Panc1 (cell line): ENCODE data around the gene TFAP2A. TPM values are rescaled to one million over a fixed set of nuclear protein-coding genes. Genes with fewer than 3 reads are reported as not detected.

Source experiments
- ATAC-seq: fragments of 200-7000 bp; cut with Tn5 transposase; 2 replicates; pipeline ENCODE4 v1.9.1; 2020; ENCODE audit warnings: mild to moderate bottlenecking, moderate library complexity
- BruUV-seq: library from RNA; stranded (reverse); fragments of 400-500 nt; replicated peaks from 2 replicates; lab custom pipeline; 2021; lab: Mats Ljungman, UMichigan
- CTCF ChIA-PET: fragments of 300-600 bp; sonication (Branson Sonifier 250); formaldehyde crosslinking; loops from one replicate; lab custom pipeline; 2022; ENCODE audit warnings: antibody characterized with exemption; lab: Charles Lee
- POLR2A ChIA-PET: fragments of 300-600 bp; sonication (Branson Sonifier 250); formaldehyde crosslinking; loops from one replicate; lab custom pipeline; 2022; ENCODE audit warnings: antibody characterized with exemption; lab: Charles Lee
- DNase-seq: peaks from one replicate; pipeline ENCODE4 v3.0.0-alpha.2; 2010; ENCODE audit warnings: low read depth, low spot score
- H3K27ac ChIP-seq: 2 replicates; pipeline ENCODE4 v1.5.1; 2011; ENCODE audit warnings: mild to moderate bottlenecking, low read length, inconsistent platforms
- H3K27me3 ChIP-seq: fragments of 200-500 bp; sonication (Bioruptor generic); 2 replicates; pipeline ENCODE4 v1.6.0; 2014; ENCODE audit warnings: low read length, inconsistent platforms; ENCODE audit not compliant: control insufficient read depth, insufficient read depth
- H3K36me3 ChIP-seq: fragments of 200-500 bp; sonication (Bioruptor generic); 2 replicates; pipeline ENCODE4 v1.5.1; 2014; ENCODE audit warnings: inconsistent platforms, mild to moderate bottlenecking, low read length, moderate library complexity; ENCODE audit not compliant: control insufficient read depth, insufficient read depth
- H3K4me1 ChIP-seq: 2 replicates; pipeline ENCODE4 v1.5.1; 2011; ENCODE audit warnings: inconsistent platforms, mild to moderate bottlenecking, low read length, moderate library complexity; ENCODE audit not compliant: control insufficient read depth, insufficient read depth
- H3K4me3 ChIP-seq, 2 experiments: 2 replicates each; pipeline ENCODE4 v1.5.1; 2011 to 2012; ENCODE audit warnings: low read depth in 2 of 2, low read length in 2 of 2, mild to moderate bottlenecking in 2 of 2, inconsistent platforms in 1 of 2, moderate library complexity in 1 of 2
- H3K9me3 ChIP-seq: fragments of 200-500 bp; sonication (Bioruptor generic); 2 replicates; pipeline ENCODE4 v1.5.1; 2014; ENCODE audit warnings: low read depth, mild to moderate bottlenecking, inconsistent platforms, low read length, moderate library complexity; ENCODE audit not compliant: control insufficient read depth, insufficient read depth
- POLR2AphosphoS5 ChIP-seq: IDR thresholded peaks from 2 replicates; pipeline ENCODE4 v1.6.1; 2012; ENCODE audit warnings: mild to moderate bottlenecking, low read depth, low read length, moderate library complexity
- SIN3A ChIP-seq: IDR thresholded peaks from 2 replicates; pipeline ENCODE4 v1.6.1; 2012; ENCODE audit warnings: low read depth, mild to moderate bottlenecking, low read length, moderate library complexity, borderline replicate concordance; ENCODE audit not compliant: insufficient read depth
- TCF7L2 ChIP-seq: IDR thresholded peaks from 2 replicates; pipeline ENCODE4 v1.6.1; 2011; ENCODE audit warnings: mild to moderate bottlenecking, low read depth, low read length, inconsistent platforms
- in situ Hi-C: cut with HindIII; loops from 2 replicates; pipeline ENCODE4 v1.10.0; 2016; ENCODE audit warnings: low sequenced_read_pairs, low pct_unique_long_range_greater_than_20kb
- intact Hi-C: fragments of 100-400 bp; cut with micrococcal nuclease; formaldehyde crosslinking; loops from one replicate; pipeline ENCODE4 v1.10.0; 2022; ENCODE audit not compliant: unreplicated experiment
- total RNA-seq: library from RNA; stranded (reverse); gene quantifications from one replicate; pipeline ENCODE4 v1.2.1, GENCODE V29; 2021; ENCODE audit not compliant: unreplicated experiment
- TF ChIP-seq, protein P1 (sequence below): fragments of 450-650 bp; IDR thresholded peaks from 2 replicates; pipeline ENCODE4 v1.5.1; 2017; ENCODE audit warnings: mild to moderate bottlenecking
- TF ChIP-seq, protein P2 (sequence below), 2 experiments: IDR thresholded peaks; 2 replicates each; pipeline ENCODE4 v1.6.1; 2011 to 2012; ENCODE audit warnings: low read depth in 2 of 2, control low read depth in 1 of 2, low read length in 1 of 2, mild to moderate bottlenecking in 1 of 2, moderate library complexity in 1 of 2; ENCODE audit not compliant: insufficient read depth in 1 of 2

Gene TFAP2A
- total RNA-seq, 1 experiment from 2014 or later, result 83.9 TPM

DNA sequence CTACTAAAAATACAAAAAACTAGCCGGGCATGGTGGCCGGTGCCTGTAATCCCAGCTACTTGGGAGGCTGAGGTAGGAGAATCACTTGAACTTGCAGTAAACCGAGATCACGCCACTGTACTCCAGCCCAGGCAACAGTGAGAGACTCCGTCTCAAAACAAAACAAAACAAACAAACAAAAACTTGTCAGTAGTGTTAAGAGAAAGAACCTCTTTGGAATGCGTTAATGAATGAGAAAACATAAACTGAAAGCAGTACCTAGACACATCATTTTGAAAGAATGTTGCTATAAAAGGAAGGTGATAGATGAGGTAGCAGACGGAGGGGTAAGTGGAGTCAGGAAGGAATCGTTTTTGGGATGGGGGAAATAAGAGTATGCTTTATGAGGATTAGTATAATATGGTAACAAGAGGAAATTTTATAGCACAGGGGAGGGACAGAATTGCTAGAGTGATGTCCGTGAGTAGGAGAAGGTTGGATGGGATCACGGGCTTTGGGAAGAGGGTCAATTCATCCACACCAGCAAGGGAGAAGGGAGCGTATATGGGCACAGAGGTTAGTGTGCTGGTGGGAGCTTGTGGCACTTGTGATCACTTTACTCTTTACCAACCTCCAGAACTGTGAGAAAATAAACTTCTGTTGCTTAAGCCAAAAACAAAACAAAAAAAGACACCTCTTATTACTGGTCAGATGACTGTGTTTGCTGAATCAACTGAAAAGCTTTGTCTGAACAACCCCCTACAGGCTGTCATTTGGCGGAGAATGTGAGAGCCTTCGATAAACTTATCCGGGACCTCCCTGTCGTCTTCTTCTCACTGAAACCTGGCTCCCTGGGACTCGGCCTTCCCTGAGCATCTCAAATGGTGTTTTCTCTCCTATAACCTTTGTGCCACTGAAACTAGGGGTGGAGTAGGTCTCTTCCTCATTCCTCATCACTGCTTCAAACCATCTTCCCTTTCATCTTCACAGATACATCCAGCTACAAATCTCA is 48.9 kb upstream of the TFAP2A start:
- POLR2A ChIA-PET, result interaction anchor here (0.6 kb wide), 1 partner anchor 538 kb away, joined by 3 read pairs; no protein-coding TSS in a partner anchor

DNA sequence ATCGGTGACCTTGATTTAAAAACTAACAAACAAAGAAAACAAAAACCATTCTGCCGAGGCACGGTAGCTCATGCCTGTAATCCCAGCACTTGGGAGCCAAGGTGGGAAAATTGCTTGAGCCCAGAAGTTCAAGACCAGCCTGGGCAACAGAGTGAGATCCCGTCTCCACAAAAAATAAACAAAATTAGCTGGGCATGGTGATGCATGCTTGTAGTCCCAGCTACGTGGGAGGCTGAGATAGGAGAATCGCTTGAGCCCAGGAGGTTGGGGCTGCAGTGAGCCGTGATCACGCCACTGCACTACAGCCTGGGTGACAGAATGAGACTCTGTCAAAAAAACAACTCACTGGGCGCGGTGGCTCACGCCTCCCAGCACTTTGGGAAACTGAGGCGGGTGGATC is 48.2 kb upstream of the TFAP2A start:
- DNase-seq (no peak), ATAC-seq (no peak)
- ChIA-PET POLR2A (no interaction called here), CTCF (no interaction called here)
- Histone ChIP-seq H3K4me1 (no peaks in the 10 kb centered on the region; the same call in 1 of the 2 replicates), H3K27me3 (no peaks in the 10 kb centered on the region), H3K36me3 (no peaks in the 10 kb centered on the region), H3K9me3 (no peaks in the 10 kb centered on the region), H3K4me3 (no peak overlapping the region), H3K27ac (no peak overlapping the region)
- TF ChIP-seq, protein P1, sequence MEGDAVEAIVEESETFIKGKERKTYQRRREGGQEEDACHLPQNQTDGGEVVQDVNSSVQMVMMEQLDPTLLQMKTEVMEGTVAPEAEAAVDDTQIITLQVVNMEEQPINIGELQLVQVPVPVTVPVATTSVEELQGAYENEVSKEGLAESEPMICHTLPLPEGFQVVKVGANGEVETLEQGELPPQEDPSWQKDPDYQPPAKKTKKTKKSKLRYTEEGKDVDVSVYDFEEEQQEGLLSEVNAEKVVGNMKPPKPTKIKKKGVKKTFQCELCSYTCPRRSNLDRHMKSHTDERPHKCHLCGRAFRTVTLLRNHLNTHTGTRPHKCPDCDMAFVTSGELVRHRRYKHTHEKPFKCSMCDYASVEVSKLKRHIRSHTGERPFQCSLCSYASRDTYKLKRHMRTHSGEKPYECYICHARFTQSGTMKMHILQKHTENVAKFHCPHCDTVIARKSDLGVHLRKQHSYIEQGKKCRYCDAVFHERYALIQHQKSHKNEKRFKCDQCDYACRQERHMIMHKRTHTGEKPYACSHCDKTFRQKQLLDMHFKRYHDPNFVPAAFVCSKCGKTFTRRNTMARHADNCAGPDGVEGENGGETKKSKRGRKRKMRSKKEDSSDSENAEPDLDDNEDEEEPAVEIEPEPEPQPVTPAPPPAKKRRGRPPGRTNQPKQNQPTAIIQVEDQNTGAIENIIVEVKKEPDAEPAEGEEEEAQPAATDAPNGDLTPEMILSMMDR, result no peak
- TF ChIP-seq, protein P2, sequence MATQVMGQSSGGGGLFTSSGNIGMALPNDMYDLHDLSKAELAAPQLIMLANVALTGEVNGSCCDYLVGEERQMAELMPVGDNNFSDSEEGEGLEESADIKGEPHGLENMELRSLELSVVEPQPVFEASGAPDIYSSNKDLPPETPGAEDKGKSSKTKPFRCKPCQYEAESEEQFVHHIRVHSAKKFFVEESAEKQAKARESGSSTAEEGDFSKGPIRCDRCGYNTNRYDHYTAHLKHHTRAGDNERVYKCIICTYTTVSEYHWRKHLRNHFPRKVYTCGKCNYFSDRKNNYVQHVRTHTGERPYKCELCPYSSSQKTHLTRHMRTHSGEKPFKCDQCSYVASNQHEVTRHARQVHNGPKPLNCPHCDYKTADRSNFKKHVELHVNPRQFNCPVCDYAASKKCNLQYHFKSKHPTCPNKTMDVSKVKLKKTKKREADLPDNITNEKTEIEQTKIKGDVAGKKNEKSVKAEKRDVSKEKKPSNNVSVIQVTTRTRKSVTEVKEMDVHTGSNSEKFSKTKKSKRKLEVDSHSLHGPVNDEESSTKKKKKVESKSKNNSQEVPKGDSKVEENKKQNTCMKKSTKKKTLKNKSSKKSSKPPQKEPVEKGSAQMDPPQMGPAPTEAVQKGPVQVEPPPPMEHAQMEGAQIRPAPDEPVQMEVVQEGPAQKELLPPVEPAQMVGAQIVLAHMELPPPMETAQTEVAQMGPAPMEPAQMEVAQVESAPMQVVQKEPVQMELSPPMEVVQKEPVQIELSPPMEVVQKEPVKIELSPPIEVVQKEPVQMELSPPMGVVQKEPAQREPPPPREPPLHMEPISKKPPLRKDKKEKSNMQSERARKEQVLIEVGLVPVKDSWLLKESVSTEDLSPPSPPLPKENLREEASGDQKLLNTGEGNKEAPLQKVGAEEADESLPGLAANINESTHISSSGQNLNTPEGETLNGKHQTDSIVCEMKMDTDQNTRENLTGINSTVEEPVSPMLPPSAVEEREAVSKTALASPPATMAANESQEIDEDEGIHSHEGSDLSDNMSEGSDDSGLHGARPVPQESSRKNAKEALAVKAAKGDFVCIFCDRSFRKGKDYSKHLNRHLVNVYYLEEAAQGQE (IDR thresholded peaks at IDR 0.05; ENCODE audit: insufficient read depth in 1 of 2, low read depth in 2 of 2, low read length in 1 of 2), result no peak
- no peak for TF ChIP-seq TCF7L2
- intact Hi-C loops, result no loop called here
- in situ Hi-C loops, result no loop called here
- BruUV-seq, result no TSS peak

More for the DNA sequence above, 48.9 kb upstream of the TFAP2A start:
- DNase-seq, result no peak
- H3K4me1 ChIP-seq, result no peaks in the 10 kb centered on the region; the same call in 1 of the 2 replicates
- in situ Hi-C loops, result no loop called here
- H3K36me3 ChIP-seq, result no peaks in the 10 kb centered on the region
- CTCF ChIA-PET, result no interaction called here
- intact Hi-C loops, result no loop called here
- peak overlapping the region in 1 of 2 experiments; percentile 3; a peak in 1 of 4 replicates for H3K4me3 ChIP-seq
- H3K9me3 ChIP-seq, result no peaks in the 10 kb centered on the region
- H3K27me3 ChIP-seq, result no peaks in the 10 kb centered on the region
- ATAC-seq, result peak; percentile 70
- H3K27ac ChIP-seq, result no peak overlapping the region; the same call in 1 of the 2 replicates
- TF ChIP-seq, protein P1, result no peak
- no peak for TF ChIP-seq TCF7L2
- TF ChIP-seq SIN3A, result no peak
- no peak for TF ChIP-seq POLR2AphosphoS5
- TF ChIP-seq, protein P2 (IDR thresholded peaks at IDR 0.05; ENCODE audit: insufficient read depth in 1 of 2, low read depth in 2 of 2, low read length in 1 of 2), result no peak
- BruUV-seq, result no TSS peak
